Activated naive CD4-positive, alpha-beta T cell treated with anti-CD3 and anti-CD28 coated beads, Interleukin-2, amount 50 U/mL, for 24 hours (primary cell): ENCODE results near the gene LYZL2.
"Not testable (repeated sequence)": the region's sequence is repeated elsewhere in the genome, so short reads cannot be mapped to it uniquely, and the experiment has no call there.

ENCODE experiments used
- H3K27ac Mint-ChIP-seq: one replicate; pipeline ENCODE4 v1.8.0; 2021; ENCODE audit warnings: mild to moderate bottlenecking, mixed read lengths
- H3K27me3 Mint-ChIP-seq: one replicate; pipeline ENCODE4 v1.8.0; 2021; ENCODE audit warnings: mixed read lengths
- H3K36me3 Mint-ChIP-seq: one replicate; pipeline ENCODE4 v1.8.0; 2021; ENCODE audit warnings: mixed read lengths
- H3K4me1 Mint-ChIP-seq: one replicate; pipeline ENCODE4 v1.8.0; 2021; ENCODE audit warnings: mixed read lengths
- H3K4me3 Mint-ChIP-seq: one replicate; pipeline ENCODE4 v1.8.0; 2021; ENCODE audit warnings: mild to moderate bottlenecking, mixed read lengths
- H3K9me3 Mint-ChIP-seq: one replicate; pipeline ENCODE4 v1.8.0; 2021; ENCODE audit warnings: mixed read lengths

The LYZL2 gene

GRCh38 chr10:30645340-30645827 is 15.8 kb upstream of the LYZL2 start:
- H3K27me3 Mint-ChIP-seq = peaks cover 23% of the 10 kb centered on the region
- no peak overlapping the region for H3K27ac Mint-ChIP-seq
- H3K4me3 Mint-ChIP-seq = no peak overlapping the region
- H3K36me3 Mint-ChIP-seq = no peaks in the 10 kb centered on the region
- H3K9me3 Mint-ChIP-seq = no peaks in the 10 kb centered on the region
- H3K4me1 Mint-ChIP-seq = peaks cover 3% of the 10 kb centered on the region

DNA sequence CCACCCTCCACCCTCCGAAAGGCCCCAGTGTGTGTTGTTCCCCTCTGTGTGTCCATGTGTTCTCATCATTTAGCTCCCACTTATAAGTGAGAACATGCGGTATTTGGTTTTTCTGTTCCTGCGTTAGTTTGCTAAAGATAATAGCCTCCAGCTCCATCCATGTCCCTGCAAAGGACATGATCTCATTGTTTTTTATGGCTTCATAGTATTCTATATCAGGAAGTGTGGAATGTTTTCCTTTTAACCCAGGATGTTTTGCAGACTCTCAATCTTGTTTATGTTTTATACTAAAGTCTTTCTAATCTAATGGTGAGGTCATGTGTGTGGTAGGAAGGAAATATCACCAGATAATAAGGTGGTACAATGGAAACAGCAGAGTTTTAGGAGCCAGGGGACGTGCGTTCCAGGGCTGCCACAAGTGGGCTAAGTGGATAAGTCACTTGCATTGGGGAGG is 14.9 kb upstream of the LYZL2 start:
- not testable (repeated sequence) for H3K36me3 Mint-ChIP-seq, H3K4me1 Mint-ChIP-seq, H3K9me3 Mint-ChIP-seq, H3K27ac Mint-ChIP-seq, H3K4me3 Mint-ChIP-seq
- H3K27me3 Mint-ChIP-seq = peaks cover 24% of the 10 kb centered on the region

DNA sequence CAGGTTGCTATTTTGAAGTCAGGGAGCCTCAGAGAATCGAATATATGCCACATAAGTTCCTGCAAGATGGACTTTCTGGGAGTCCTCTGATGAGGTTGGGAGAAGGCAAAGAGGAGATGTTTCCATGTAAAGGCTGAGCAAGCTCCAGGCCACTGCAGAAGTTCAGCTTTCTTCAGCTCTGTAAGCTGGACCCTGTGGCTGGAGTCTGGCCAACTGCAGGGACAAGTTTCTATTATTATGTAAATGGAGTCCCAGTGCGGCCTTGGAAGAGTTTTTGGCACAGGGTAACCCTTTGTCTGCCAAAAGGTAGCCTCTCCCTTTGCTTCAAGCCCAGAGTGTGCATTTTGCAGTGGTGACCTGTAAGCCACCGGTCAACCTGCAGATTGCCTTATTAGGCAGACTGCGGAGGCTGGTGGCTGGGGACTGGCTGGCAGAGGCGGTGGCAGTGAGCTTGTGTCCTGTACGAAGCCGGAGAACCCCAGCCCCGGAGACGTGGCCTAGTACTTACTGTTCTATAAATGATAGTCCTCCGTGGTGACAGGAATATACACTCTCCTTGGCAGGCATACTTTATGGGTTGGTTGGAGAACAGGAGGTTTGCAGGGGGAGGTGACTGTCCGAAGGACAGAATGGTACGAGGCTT is 14.1 kb upstream of the LYZL2 start:
- H3K4me1 Mint-ChIP-seq, H3K27ac Mint-ChIP-seq, H3K36me3 Mint-ChIP-seq, H3K4me3 Mint-ChIP-seq, H3K9me3 Mint-ChIP-seq: not testable (repeated sequence)
- peaks cover 21% of the 10 kb centered on the region for H3K27me3 Mint-ChIP-seq

DNA sequence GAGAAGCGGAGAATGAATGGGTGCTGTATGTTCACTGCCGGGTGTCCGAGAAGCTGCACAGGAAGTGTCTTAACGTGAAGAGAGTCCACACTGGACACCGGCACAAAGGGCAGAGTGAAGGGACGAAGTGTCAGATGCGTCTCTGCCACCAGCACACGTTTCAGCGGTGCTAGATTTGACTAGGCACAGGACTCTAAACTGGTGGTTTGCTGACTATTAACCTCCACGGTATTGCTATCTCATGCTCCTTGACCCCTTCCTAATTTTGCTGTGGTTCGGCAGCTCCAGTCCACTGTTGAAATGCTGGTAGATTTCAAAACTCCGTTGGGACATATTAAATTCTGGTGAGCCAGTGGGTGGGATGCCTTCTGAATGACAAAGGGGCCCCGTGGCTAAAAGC is 13.3 kb upstream of the LYZL2 start:
- peaks cover 21% of the 10 kb centered on the region for H3K27me3 Mint-ChIP-seq
- H3K4me1 Mint-ChIP-seq = not testable (repeated sequence)

DNA sequence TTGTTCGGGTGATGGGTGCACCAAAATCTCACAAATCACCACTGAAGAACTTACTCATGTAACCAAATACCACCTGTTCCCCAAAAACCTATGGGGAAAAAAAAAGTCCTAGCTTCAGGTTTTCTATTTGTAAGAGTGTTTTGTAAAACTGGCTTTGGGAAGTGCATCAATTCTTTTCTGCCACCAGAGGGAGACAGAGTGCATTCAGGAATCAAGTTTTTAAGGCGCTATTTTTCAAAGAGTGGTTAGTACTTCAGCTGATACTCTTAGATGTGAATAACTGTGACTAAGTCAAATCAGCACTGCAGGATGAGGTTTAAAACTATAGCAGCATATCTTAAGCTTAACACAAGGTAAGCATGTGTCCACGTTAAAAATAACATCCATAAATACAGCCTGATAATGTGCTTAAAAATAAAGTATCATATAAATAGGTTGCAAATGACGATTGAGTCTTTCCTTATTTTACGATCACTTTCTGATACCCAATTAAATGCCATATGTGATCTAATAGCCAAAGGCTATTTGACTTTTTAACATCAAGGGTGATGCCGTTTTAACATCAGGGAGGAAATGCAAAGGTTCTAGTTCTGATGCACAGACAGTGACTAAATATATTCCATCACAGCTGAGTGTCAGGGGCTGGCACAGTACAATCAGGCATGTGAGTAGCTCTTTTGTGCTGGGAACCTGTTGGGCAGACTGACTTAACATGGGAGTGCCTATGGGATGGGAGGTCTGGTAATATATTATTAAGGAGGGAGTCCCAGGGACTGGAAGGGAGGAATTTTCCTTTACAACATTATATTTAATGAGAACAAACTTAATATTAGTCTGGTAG is 10.6 kb upstream of the LYZL2 start:
- no peak overlapping the region for H3K4me3 Mint-ChIP-seq
- no peaks in the 10 kb centered on the region for H3K4me1 Mint-ChIP-seq
- H3K27ac Mint-ChIP-seq = no peak overlapping the region
- no peaks in the 10 kb centered on the region for H3K36me3 Mint-ChIP-seq
- no peaks in the 10 kb centered on the region for H3K9me3 Mint-ChIP-seq
- peaks cover 12% of the 10 kb centered on the region for H3K27me3 Mint-ChIP-seq

More for the DNA sequence above, 13.3 kb upstream of the LYZL2 start:
- not testable (repeated sequence) for H3K4me3 Mint-ChIP-seq, H3K9me3 Mint-ChIP-seq, H3K36me3 Mint-ChIP-seq, H3K27ac Mint-ChIP-seq

GRCh38 chr10:30637881-30638467 is 8.4 kb upstream of the LYZL2 start:
- Mint-ChIP-seq H3K9me3 (no peaks in the 10 kb centered on the region), H3K36me3 (no peaks in the 10 kb centered on the region), H3K27ac (no peak overlapping the region), H3K27me3 (peaks cover 11% of the 10 kb centered on the region), H3K4me1 (no peaks in the 10 kb centered on the region), H3K4me3 (no peak overlapping the region)

GRCh38 chr10:30631188-30631587 is 1.6 kb upstream of the LYZL2 start:
- Mint-ChIP-seq H3K9me3 (no peaks in the 10 kb centered on the region), H3K4me1 (no peaks in the 10 kb centered on the region), H3K27ac (no peak overlapping the region), H3K4me3 (no peak overlapping the region), H3K36me3 (no peaks in the 10 kb centered on the region), H3K27me3 (peaks cover 12% of the 10 kb centered on the region)

DNA sequence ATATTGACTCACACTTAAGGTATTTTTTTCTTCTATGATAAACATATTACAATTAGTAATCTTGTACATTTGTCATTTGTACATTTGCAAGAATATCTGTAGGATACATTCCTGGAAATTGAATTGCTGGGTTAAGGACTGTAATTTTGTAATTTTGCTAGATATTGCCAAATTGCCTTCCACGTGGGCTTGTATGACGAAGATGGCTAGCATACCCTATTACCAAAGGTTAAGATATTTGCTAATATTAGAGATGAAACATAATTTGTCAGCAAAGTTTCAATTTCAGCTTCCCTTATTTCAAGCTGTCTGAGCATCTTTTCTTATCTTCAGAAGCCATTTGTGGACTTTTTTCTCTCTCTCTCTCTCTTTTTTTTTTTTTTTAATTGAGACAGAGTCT is 1.0 kb upstream of the LYZL2 start:
- H3K9me3 Mint-ChIP-seq = no peaks in the 10 kb centered on the region
- H3K4me1 Mint-ChIP-seq = no peaks in the 10 kb centered on the region
- no peak overlapping the region for H3K27ac Mint-ChIP-seq
- peaks cover 12% of the 10 kb centered on the region for H3K27me3 Mint-ChIP-seq
- H3K36me3 Mint-ChIP-seq = no peaks in the 10 kb centered on the region
- H3K4me3 Mint-ChIP-seq = no peak overlapping the region

DNA sequence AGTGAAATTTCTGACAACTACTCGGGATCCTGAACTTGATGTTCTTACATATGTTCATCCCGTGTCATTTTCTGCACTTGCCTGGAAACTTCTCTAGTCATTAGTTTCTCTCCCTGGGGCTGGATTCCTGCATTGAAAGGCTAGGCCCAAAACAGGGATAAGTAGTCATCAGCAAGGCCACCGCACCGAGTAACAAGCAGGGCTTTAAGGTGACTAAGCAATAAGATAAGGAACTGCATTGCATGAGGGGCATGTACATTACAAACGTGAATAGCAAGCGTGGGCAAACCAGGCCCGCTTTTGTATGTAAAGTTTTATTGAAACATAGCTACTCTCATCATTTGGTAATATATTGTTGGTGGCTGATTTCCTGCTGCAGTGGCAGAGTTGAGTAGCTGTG is 977 bp downstream of the LYZL2 start:
- not testable (repeated sequence) for H3K4me3 Mint-ChIP-seq, H3K36me3 Mint-ChIP-seq, H3K27me3 Mint-ChIP-seq, H3K4me1 Mint-ChIP-seq, H3K27ac Mint-ChIP-seq, H3K9me3 Mint-ChIP-seq

GRCh38 chr10:30626837-30627236 is 2.7 kb downstream of the LYZL2 start:
- H3K4me3 Mint-ChIP-seq, H3K27me3 Mint-ChIP-seq: not testable (repeated sequence)

GRCh38 chr10:30626196-30626595 is 3.4 kb downstream of the LYZL2 start:
- H3K4me1 Mint-ChIP-seq, H3K36me3 Mint-ChIP-seq, H3K27ac Mint-ChIP-seq, H3K4me3 Mint-ChIP-seq, H3K9me3 Mint-ChIP-seq, H3K27me3 Mint-ChIP-seq: not testable (repeated sequence)

More at GRCh38 chr10:30626837-30627236, 2.7 kb downstream of the LYZL2 start:
- H3K4me1 Mint-ChIP-seq, H3K27ac Mint-ChIP-seq, H3K9me3 Mint-ChIP-seq, H3K36me3 Mint-ChIP-seq: not testable (repeated sequence)

DNA sequence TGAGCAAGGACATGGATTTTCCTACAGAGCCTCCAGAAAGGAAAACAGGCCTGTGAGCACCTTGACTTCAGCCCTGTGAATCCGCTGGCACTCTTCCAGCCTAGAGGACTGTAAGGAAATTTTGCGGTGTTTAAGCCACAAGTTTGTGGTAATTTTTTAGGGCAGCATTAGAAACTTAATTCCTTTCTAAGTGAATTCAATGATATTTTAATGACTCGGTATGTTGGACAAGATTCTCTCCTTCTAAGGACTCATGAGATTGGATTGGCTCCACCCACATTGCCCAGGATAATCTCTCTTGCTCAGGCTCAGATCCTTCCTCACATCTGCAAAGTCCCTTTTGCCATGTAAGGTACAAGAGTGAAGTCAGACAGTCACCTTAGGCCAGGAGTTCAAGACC is 4.5 kb downstream of the LYZL2 start:
- no peak overlapping the region for H3K27ac Mint-ChIP-seq
- H3K27me3 Mint-ChIP-seq = no peaks in the 10 kb centered on the region
- H3K4me1 Mint-ChIP-seq = no peaks in the 10 kb centered on the region
- no peaks in the 10 kb centered on the region for H3K9me3 Mint-ChIP-seq
- no peak overlapping the region for H3K4me3 Mint-ChIP-seq
- peaks cover 2% of the 10 kb centered on the region for H3K36me3 Mint-ChIP-seq

GRCh38 chr10:30619966-30620365 is 9.6 kb downstream of the LYZL2 start:
- H3K36me3 Mint-ChIP-seq = peaks cover 2% of the 10 kb centered on the region
- no peaks in the 10 kb centered on the region for H3K9me3 Mint-ChIP-seq
- peaks cover 3% of the 10 kb centered on the region for H3K27me3 Mint-ChIP-seq
- no peak overlapping the region for H3K4me3 Mint-ChIP-seq
- H3K27ac Mint-ChIP-seq = no peak overlapping the region
- H3K4me1 Mint-ChIP-seq = no peaks in the 10 kb centered on the region

GRCh38 chr10:30617070-30617469 is 12.5 kb downstream of the LYZL2 start:
- Mint-ChIP-seq H3K4me3 (no peak overlapping the region), H3K27ac (no peak overlapping the region), H3K27me3 (peaks cover 7% of the 10 kb centered on the region), H3K36me3 (peaks cover 2% of the 10 kb centered on the region), H3K9me3 (no peaks in the 10 kb centered on the region), H3K4me1 (no peaks in the 10 kb centered on the region)

GRCh38 chr10:30611041-30611440 is 18.5 kb downstream of the LYZL2 start:
- not testable (repeated sequence) for H3K27ac Mint-ChIP-seq, H3K9me3 Mint-ChIP-seq, H3K36me3 Mint-ChIP-seq, H3K4me1 Mint-ChIP-seq, H3K4me3 Mint-ChIP-seq, H3K27me3 Mint-ChIP-seq

GRCh38 chr10:30607814-30608213 is 21.7 kb downstream of the LYZL2 start:
- Mint-ChIP-seq H3K36me3 (no peaks in the 10 kb centered on the region), H3K27me3 (peaks cover 10% of the 10 kb centered on the region), H3K9me3 (no peaks in the 10 kb centered on the region), H3K4me1 (no peaks in the 10 kb centered on the region), H3K27ac (no peak overlapping the region), H3K4me3 (no peak overlapping the region)
